Suppressor macrophage treated with lipopolysaccharide for 1 hour (primary cell): ENCODE data around the gene MSH4.
A peak's percentile ranks its signal among the peaks of the same experiment; 100 is the strongest.
"Not testable (repeated sequence)": the region's sequence is repeated elsewhere in the genome, so short reads cannot be mapped to it uniquely, and the experiment has no call there.

Experiments used
- DNase-seq, 3 donors: peaks; one replicate each; pipeline ENCODE4 v3.0.0-alpha.2; 2020 to 2022

Gene MSH4

DNA sequence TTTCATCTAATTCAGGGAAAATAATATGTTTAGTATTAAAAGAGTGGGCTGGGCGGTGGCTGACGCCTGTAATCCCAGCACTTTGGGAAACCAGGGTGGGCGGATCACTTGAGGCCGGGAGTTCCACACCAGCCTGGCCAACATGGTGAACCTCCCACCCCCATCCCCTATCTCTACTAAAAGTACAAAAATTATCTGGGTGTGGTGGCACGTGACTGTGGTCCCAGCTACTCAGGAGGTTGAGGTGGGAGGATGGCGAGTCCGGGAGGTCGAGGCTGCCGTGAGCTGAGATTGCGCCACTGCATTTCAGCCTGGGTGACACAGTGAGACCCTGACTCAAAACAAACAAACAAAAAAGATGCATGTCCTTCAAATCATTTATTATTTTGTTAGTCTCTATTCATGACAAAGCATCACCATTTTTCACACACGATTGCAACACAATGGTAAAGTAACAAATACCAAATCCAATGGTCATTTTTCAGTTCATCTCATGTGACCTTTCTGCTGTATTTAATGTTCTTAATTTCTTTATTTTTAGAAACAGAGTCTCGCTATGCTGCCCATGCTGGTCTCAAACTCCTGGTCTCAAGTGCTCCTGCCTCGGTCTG lies 1.0 kb downstream of the MSH4 start:
- no peak for DNase-seq

DNA sequence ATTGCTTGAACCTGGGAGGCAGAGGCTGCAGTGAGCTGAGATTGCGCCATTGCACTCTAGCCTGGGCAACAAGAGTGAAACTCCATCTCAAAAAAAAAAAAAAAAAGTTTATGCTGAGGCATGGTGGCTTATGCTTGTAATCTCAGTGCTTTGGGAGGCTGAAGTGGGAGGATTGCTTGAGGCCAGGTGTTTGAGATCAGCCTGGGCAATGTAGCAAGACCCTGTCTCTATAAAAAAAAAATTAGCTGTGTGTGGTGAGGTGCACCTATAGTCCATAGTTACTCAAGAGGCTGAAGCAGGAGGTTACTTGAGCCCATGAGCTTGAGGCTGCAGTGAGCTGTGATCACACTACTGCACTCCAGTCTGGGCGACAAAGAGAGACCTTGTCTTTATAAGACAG lies 4.8 kb downstream of the MSH4 start:
- DNase-seq, result not testable (repeated sequence)

DNA sequence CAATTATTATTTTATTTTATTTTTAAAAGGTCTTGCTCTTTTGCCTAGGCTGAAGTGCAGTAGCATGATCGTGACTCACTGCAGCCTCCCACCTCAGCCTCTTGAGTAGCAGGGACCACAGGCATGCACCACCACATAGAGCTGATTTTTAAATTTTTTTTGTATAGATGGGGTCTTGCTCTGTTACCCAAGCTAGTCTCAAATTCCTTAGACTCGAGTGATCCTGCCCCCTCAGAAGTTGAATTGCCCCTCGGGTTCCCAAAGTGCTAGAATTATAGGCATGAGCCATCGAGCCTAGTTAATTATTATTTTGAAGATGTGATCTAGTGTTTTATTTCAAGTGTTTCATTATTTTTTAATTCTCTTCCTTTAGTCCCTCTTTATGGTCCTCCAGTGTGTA lies 12.2 kb downstream of the MSH4 start:
- DNase-seq, result no peak

DNA sequence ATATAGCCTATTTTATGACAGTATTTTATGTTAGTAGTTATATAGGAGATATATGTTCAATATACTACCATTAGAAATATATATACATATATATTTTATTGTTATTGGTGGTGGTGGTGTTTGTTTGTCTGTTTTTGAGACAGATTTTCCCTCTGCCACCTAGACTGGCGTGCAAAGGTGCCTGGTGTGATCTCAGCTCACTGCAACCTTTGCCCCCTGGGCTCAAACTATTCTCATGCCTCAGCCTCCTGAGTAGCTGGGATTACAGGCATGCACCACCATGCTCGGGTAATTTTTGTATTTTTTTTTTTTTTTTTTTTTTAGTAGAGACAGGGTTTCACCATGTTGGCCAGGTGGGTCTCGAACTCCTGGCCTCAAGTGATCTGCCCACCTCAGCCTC lies 13.4 kb downstream of the MSH4 start:
- DNase-seq, result not testable (repeated sequence)

DNA sequence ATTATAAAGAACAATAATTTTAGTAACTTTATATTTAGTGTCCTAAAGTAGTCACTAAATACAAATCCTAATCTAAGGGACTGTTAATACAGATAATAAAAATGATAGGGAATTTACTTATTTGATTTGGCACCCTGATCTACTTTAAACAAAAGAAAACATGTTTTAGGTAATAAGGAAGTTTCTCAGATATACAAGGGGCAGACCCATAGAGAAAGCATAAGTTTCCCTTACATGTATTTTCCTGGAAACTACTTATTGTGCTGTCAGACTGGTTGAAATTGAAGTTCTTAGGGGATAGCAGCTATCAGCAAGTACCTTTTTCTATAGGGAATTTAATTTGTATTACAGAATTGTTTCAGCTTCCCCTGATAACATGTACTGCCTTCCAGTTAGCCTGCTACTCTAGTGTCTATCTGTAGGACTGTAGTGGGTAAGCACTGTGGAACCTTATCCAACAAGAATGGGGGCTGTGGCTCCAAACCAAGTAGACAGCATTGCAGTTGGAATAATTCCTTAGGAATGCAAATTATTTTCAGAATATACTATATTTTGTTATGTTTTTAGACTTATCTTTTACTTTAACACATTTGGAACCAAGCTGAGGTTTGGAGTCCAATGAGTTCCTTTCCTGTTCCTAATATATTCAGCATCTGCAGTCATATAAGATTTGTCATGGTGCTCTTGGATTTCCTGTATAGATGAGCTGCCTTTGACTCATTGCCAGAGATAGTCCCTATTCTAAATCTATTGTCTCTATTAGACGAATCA lies 14.7 kb downstream of the MSH4 start:
- DNase-seq, result no peak

DNA sequence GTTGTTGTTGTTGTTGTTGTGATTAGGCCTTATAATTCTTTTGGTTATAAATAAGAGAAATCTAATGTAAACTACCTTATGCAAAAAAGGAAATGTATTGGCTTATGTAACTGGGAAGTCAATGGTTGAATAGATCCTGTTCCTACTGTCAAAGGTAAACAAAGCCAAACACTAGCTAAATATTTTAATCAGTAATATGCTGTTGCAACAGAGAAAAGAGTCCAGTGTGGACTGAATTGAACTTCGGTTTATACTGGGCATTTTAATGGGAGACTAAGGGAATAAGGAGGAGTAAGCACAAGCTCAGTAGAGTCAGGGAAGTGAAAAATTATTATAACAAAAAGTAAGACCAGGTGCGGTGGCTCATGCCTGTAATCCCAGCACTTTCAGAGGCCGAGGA lies 15.4 kb downstream of the MSH4 start:
- DNase-seq, result no peak

DNA sequence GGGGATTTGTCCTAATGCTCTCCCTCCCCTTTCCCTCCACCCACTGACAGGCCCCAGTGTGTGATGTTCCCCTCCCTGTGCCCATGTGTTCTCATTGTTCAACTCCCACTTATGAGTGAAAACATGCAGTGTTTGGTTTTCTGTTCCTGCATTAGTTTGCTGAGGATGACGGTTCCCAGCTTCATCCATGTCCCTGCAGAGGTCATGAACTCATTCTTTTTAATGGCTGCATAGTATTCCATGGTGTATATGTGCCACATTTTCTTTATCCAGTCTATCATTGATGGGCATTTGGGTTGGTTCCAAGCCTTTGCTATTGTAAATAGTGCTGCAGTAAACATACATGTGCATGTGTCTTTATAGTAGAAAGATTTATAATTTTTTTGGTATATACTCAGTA lies 26.9 kb downstream of the MSH4 start:
- DNase-seq, result not testable (repeated sequence)

DNA sequence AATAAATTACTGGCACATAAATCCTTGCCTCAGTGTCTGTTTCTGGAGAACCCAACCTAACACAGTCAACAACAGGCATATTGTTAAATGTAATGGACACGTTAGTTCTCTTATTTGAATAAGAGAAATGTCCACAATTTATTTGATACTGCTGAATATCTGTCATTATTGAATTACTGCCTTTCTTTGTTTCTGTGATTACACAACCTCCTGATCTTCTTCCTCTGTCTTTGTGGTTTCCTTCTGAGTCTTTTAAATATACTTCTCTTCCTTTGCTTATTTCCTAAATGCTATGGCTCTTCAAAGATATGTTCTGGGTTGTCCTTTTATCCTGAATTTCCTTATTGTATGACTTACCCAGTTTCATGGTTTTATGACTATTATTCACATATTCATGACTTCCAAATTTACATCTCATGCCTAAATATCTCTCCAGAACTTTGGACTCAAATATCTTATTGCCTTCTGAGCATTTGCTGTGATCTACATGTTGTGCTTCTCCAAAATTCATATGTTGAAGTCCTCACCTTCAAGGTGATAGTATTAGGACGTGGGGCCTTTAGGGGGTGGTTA lies 39.9 kb downstream of the MSH4 start:
- DNase-seq, result peak in 1 of 3 donors; percentile 10

DNA sequence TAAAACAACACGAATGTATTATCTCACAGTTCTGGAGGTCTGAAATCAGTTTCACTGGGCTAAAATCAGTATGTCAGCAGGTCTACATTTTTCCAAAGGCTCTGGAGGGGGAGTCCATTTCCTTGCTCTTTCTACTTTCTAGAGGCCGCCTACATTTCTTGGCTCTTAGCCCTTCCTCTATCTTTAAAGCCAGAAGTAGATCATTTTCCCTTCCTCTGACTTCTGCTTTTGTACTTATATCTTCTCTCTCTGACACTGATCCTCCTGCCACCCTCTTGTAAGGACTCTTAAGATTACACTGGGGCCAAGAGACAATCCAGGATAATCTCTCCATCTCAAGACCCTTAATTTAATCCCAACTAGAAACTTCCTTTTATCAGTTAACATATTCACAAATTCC lies 41.4 kb downstream of the MSH4 start:
- DNase-seq, result peak; percentile 13 to 32 (median 18)

DNA sequence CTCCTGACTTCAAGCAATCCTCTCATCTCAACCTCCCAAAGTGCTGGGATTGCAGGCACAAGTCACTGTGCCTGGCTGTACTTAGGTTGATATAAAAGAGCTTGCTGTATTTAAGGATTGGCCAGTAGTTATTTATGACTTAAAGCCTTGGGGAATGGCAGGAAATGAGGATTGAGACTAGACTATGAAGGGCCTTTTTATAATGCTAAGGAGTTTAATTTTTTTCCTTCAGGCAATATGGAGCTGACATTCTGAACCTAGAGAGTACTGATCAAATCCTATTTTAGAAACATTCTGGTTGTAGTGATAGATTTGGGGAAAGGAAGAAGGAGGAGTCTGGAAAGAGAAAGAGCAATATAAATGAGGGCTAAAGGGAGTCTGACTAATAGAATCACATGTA lies 44.7 kb downstream of the MSH4 start:
- DNase-seq, result no peak

DNA sequence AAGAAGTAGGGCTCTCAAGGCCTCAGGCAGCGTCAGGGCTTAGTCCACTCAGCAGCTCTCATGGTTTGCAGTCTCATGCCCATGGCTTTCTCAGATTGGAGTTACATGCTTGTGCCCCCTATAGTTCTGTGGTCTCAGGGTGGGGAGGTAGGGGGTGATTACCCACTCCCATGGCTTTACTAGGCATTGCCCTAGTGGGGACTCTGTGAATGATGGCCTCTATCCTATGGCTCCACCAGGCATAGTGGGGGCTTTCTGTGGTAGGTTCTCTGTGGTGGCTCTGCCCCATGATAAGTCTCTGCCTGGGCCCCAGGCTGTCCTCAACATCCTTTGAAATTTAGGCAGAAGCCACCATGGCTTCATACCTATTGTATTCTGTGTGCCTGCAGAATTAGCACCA lies 48.9 kb downstream of the MSH4 start:
- DNase-seq, result no peak

DNA sequence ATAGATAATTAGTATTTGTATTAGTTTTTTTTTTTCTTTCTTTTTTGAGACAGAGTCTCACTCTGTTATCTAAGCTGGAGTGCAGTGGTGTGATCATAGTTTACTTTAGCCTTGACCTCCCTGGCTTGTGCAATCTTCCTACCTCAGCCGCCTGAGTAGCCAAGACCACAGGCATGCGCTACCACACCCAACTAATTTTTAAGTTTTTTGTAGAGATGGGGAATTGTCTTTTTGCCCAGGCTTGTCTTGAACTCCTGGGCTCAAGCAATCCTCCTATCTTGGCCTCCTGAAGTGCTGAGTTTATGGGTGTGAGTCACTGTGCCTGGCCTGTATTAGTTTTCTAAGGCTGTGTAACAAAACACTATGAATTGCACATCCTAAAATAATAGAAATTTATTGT lies 58.3 kb downstream of the MSH4 start:
- DNase-seq, result no peak

DNA sequence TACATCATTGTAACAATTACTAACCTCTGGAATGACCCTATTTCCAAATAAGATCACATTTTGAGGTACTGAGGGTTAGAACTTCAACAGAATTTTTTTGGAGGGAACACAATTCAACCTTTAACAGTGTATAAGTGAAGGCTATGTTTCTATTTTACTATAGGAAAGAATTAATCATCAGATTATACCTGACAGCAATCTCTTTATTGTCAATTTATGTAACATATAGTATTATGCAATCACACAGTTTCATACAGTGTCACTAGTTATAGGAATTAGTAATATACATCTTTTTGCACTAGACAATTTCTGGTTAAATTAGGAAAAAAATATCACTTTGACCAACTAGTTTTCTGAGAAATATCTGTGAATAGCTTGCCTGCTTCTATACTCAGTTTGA lies 59.1 kb downstream of the MSH4 start:
- no peak for DNase-seq

DNA sequence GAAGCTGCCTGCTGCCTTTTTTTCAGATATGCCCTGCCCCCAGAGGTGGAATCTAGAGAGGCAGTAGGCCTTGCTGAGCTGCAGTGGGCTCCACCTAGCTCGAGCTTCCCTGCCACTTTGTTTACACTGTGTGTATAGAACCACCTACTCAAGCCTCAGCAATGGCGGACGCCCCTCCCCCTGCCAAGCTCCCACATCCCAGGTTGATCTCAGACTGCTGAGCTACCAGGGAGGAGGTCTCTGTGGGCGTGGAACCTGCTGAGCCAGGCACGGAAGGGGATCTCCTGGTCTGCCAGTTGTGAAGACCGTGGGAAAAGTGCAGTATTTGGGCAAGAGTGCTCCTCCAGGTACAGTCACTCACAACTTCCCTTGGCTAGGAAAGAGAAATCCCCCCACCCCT lies 65.1 kb downstream of the MSH4 start:
- DNase-seq, result no peak

DNA sequence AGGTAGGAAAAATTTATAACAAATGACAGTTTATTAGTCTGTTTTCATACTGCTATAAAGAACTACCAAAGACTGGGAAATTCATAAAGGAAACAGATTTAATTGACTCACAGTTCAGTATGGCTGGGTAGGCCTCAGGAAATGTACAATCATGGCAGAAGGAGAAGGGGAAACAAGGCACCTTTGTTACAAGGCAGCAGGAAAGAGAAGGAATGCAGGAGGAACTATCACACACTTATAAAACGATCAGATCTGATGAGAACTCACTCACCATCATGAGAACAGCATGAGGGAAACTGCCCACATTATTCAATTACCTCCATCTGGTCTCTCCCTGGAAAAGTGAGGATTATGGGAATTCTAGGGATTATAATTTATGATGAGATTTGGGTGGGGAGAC lies 74.3 kb downstream of the MSH4 start:
- no peak for DNase-seq

DNA sequence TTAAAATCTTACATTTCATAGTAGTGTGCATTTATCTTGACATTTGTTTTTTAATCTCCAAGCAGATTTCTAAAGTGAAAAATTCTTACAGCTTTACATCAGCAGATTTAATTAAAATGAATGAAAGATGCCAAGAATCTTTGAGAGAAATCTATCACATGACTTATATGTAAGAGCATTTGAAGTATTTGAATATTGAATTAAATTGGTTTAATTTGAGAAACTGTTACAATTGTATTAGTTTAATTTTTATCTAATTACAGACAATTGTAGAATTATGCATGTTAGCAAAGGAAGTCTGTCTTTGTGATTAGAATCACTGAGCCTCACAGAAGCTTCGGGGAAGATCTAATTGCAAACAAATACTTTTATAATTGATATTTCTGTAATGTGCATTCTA lies 83.3 kb downstream of the MSH4 start:
- DNase-seq, result no peak

DNA sequence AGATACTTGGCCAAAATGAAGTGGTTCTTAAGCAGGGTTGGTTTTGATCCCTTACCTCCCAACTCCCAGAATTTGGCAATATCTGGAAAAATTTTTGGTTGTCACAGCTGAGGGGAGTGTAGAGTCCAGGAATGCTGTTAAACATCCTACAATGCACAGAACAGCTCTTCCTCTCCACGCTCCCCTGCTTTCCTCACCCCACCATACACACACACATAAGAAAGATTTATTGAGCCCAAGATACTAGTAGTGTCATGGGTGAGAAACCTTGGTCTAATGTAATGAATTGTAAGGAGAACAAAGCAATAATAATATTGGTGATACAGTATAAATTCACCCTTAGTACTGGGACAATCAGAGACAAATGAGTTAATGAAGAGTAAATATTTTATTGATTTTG lies 87.8 kb downstream of the MSH4 start:
- DNase-seq, result no peak

DNA sequence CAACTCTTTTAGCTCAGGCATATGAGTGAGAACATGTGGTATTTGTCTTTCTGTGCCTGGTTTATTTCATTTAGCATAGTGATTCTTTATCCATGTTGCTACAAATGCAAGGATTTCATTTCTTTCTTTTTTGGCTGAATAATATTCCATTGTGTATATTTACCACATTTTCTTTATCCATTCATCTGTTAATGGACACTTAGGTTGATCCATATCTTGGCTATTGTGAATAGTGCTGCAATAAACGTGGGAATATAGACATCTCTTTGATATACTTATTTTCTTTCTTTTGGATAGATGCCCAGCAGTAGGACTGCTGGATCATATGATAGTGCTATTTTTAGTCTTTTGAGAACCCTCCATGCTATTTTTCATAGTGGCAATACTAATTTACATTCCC lies 104.7 kb downstream of the MSH4 start:
- DNase-seq, result no peak

DNA sequence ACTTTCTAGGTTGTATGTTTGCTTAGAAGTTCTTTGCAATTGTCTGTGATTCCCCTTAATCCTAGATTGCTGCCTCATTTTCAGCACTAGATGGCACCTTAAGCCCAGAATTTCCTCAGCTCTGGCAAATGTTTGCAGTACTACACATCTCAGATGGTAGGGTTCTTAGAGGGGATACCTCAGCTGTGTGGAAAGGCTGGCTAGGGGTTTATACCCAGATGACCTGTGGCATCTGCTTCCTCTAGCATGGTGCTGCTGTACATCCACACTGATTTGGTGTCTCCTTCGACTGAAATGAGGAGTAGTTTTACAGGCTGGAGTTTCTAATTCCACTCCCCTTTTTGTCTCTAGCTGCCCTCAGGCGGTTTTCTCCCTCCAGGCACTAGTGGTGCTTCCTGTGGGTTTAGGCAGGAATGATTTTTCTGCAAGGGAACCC lies 112.1 kb downstream of the MSH4 start:
- peak; percentile 14 to 43 (median 19) for DNase-seq

DNA sequence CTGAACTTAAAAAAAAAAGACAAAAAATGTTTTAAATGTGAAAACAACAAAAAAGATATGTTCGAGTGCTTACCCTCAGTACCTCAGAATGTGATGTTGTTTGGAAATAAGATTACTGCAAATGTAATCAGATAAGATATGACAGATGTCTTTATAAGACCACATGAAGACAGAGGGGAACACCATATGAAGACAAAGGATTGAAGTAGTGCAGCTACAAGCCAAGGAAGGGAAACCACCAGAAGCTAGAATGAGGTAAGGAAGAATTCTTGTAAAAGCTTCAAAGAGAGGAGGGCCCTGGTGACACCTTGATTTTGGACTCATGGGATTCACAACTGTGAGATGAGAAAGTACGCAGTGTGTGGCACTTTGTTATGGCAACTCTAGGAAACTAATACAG lies 120.2 kb downstream of the MSH4 start:
- no peak for DNase-seq

DNA sequence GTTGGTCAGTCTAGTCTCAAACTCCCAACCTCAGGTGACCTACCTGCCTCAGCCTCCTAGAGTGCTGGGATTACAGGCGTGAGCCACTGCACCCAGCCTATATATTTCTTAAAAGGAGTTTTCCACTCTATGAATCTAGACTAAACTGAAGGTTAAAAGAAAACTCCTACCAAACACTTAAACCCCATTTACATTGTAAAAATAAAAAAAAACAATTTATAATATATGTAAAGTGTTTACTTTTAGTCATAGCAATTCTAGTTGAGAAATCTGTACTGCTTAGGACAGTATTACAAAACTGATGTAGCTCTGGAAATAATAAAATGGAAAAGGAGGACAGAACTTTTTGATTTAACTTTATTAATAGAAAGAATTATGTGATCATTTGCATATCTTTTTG lies 126.0 kb downstream of the MSH4 start:
- DNase-seq, result no peak

DNA sequence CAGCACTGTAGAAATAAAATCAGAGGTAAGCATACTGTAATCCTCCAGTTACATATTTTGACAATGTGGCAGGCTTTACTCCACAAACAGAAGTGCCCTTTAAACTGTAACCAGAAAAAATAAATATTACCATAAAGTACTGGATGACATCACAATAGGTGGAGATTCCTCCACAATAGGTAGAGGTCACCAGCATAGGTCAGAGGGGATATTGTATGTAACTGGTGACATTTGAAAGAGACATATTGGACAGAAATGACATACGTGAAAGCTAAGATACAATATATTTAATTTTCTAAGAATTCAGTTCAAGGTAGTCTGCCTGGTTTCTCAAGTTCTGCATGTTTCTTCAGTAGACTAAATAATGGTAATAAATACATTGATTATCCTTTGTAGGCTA lies 135.6 kb downstream of the MSH4 start, which contains the start of gene ASB17:
ASB17 (minus strand) TSS at position 101 of the 400 bp plus-strand sequence. CDS start 113 bp downstream, outside the sequence.
- DNase-seq, result no peak

DNA sequence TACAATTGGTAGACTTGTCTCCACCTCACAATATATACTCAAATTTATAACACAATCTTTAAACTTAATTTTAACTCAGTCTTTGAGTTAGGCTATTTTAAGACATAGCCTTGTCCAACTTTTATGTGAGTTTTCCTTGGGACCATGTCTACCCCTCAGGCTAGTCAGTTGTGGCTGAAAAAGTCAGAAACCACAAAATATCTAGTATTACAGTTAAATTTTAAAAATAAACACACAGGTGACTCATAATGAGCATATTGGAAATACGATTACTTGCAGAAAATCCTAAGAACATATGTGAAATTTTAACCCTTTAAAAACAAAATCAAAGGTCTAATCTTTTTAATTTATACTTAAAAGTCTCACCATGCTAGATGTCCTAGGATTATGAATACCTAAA lies 140.4 kb downstream of the MSH4 start:
- no peak for DNase-seq

DNA sequence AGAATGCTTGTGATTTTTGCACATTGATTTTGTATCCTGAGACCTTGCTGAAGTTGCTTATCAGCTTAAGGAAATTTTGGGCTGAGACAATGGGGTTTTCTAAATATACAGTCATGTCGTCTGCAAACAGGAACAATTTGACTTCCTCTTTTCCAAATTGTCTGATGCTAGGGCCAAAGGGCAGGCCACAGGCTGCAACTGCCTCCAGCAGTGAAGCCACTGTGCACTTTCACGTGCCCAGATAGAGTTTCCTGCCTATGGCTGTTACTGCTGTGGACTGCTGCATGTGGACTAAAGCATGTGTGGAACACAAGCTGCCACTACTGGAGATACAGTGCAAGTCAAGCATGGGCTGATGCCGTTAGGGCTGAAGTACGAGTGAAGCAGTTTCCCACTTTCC lies 146.4 kb downstream of the MSH4 start:
- DNase-seq, result peak; percentile 20 to 38 (median 31)
